K562 (cell line): ENCODE results near the gene E2F3. TPM values are rescaled to one million over a fixed set of nuclear protein-coding genes. Genes with fewer than 3 reads are reported as not detected.

Source experiments
- ATAC-seq: fragments of 200-7000 bp; cut with Tn5 transposase; 3 replicates; pipeline ENCODE4 v1.9.1; 2020; ENCODE audit warnings: moderate library complexity
- BruUV-seq: library from RNA; stranded (reverse); fragments of 400-500 nt; replicated peaks from 2 replicates; lab custom pipeline; 2021; lab: Mats Ljungman, UMichigan
- CTCF ChIA-PET: fragments of 300-600 bp; formaldehyde crosslinking; extraction: SDS; loops from one replicate; lab custom pipeline; 2021; ENCODE audit warnings: low intra/inter-chr PET ratio; lab: Yijun Ruan, JAX
- POLR2A ChIA-PET: fragments of 300-600, 350-650 bp; sonication (Branson Sonifier 250); formaldehyde crosslinking; extraction: SDS; loops from one replicate; lab custom pipeline; 2021; ENCODE audit warnings: antibody characterized with exemption, inconsistent platforms; lab: Yijun Ruan, JAX
- DNase-seq, 4 experiments: peaks; one replicate each; pipeline versions ENCODE4 v3.0.0 to v3.0.0-alpha.2; 2011 to 2018; ENCODE audit warnings: low spot score in 3 of 4, mixed read lengths in 3 of 4; ENCODE audit errors: extremely low read depth in 1 of 4
- FAIRE-seq: peaks from 2 replicates; lab custom pipeline; 2011; peaks lifted over from hg19 to GRCh38; lab: Jason Lieb, UNC
- H2AFZ ChIP-seq: 2 replicates; pipeline ENCODE4 v1.6.0; 2011; ENCODE audit warnings: low read depth, low read length, control low read depth, inconsistent platforms
- H3K27ac ChIP-seq: fragments of 200-600 bp; 3 replicates; pipeline ENCODE4 v1.8.0; 2011; ENCODE audit warnings: low read depth, mild to moderate bottlenecking, control low read depth, inconsistent platforms, low read length, moderate library complexity, mixed read lengths; ENCODE audit errors: extremely low read depth
- H3K27me3 ChIP-seq, 2 experiments: fragments of 300-600 bp in 1 of 2; 2 replicates in 1 of 2; 3 replicates in 1 of 2; pipeline versions ENCODE4 v1.6.0 to v1.8.0; 2011; ENCODE audit warnings: inconsistent platforms in 2 of 2, low read length in 2 of 2, mild to moderate bottlenecking in 1 of 2, mixed read lengths in 1 of 2, moderate library complexity in 1 of 2; ENCODE audit not compliant: control insufficient read depth in 2 of 2, insufficient read depth in 2 of 2
- H3K36me3 ChIP-seq: fragments of 300-600 bp; 3 replicates; pipeline ENCODE4 v1.8.0; 2011; ENCODE audit warnings: mild to moderate bottlenecking, low read length, inconsistent platforms; ENCODE audit not compliant: control insufficient read depth, insufficient read depth
- H3K4me1 ChIP-seq, 2 experiments: fragments of 200-600 bp in 1 of 2; replicated peaks in 1 of 2; 2 replicates in 1 of 2; 3 replicates in 1 of 2; pipeline versions ENCODE4 v1.5.1 to v1.8.0; 2011; ENCODE audit warnings: inconsistent platforms in 2 of 2, low read length in 2 of 2, mild to moderate bottlenecking in 1 of 2, mixed read lengths in 1 of 2, moderate library complexity in 1 of 2; ENCODE audit not compliant: control insufficient read depth in 2 of 2, insufficient read depth in 2 of 2
- H3K4me2 ChIP-seq: 2 replicates; pipeline ENCODE4 v1.6.1; 2011; ENCODE audit warnings: low read length, control low read depth, inconsistent platforms, mixed read lengths; ENCODE audit not compliant: insufficient read depth
- H3K4me3 ChIP-seq: fragments of 200-600 bp; sonication (generic), shearing (Covaris generic); 2 replicates; pipeline ENCODE4 v1.5.1; 2016; ENCODE audit warnings: control low read depth, inconsistent platforms
- H3K79me2 ChIP-seq: fragments of 200-600 bp; 3 replicates; pipeline ENCODE4 v1.8.0; 2011; ENCODE audit warnings: low read length, inconsistent platforms; ENCODE audit not compliant: control insufficient read depth, insufficient read depth
- H3K9ac ChIP-seq, 2 experiments: 2 replicates each; pipeline versions ENCODE4 v1.6.0 to v1.6.1; 2011; ENCODE audit warnings: low read depth in 2 of 2, low read length in 2 of 2, control low read depth in 1 of 2, inconsistent platforms in 1 of 2, mild to moderate bottlenecking in 1 of 2, mixed read lengths in 1 of 2; ENCODE audit not compliant: insufficient read depth in 1 of 2
- H3K9me1 ChIP-seq: one replicate; pipeline ENCODE4 v1.6.0; 2011; ENCODE audit warnings: inconsistent platforms, mild to moderate bottlenecking, low read length, moderate library complexity; ENCODE audit not compliant: control insufficient read depth, insufficient read depth
- H3K9me3 ChIP-seq: replicated peaks from 2 replicates; pipeline ENCODE4 v1.5.1; 2011; ENCODE audit warnings: low read depth, low read length, inconsistent platforms; ENCODE audit not compliant: control insufficient read depth, insufficient read depth
- H4K20me1 ChIP-seq: replicated peaks from 2 replicates; pipeline ENCODE4 v1.6.1; 2011; ENCODE audit warnings: low read length, inconsistent platforms, mixed read lengths; ENCODE audit not compliant: control insufficient read depth, insufficient read depth
- ASH1L ChIP-seq: fragments of 450-650 bp; IDR thresholded peaks from 2 replicates; pipeline ENCODE4 v1.6.1; 2018; ENCODE audit warnings: borderline replicate concordance, mild to moderate bottlenecking, low read depth; ENCODE audit not compliant: partially characterized antibody
- C11orf30 ChIP-seq: fragments of 450-650 bp; IDR thresholded peaks from 2 replicates; pipeline ENCODE4 v1.6.1; 2016; ENCODE audit warnings: low read depth, mild to moderate bottlenecking
- FOXJ2 ChIP-seq: fragments of 200-800 bp; sonication (Bioruptor generic); IDR thresholded peaks from 2 replicates; pipeline ENCODE4 v1.6.1; 2016; ENCODE audit warnings: missing genetic modification characterization, missing compliant biosample characterization
- HNRNPH1 ChIP-seq: fragments of 200-400 bp; formaldehyde crosslinking; optimal IDR thresholded peaks from 2 replicates; pipeline ENCODE3; 2017; ENCODE audit warnings: low read depth, mild to moderate bottlenecking, low read length, moderate library complexity
- HNRNPL ChIP-seq: fragments of 200-400 bp; formaldehyde crosslinking; IDR thresholded peaks from 2 replicates; pipeline ENCODE4 v1.6.1; 2017; ENCODE audit warnings: low read depth, mild to moderate bottlenecking, low read length
- PML ChIP-seq: IDR thresholded peaks from 2 replicates; pipeline ENCODE4 v1.6.1; 2012; ENCODE audit warnings: low read length, inconsistent platforms
- SP2 ChIP-seq: IDR thresholded peaks from 2 replicates; pipeline ENCODE4 v1.6.1; 2011; ENCODE audit warnings: mild to moderate bottlenecking, low read depth, low read length, moderate library complexity; ENCODE audit not compliant: poor library complexity, severe bottlenecking; ENCODE audit errors: extremely low read depth
- STAT5A ChIP-seq: IDR thresholded peaks from 2 replicates; pipeline ENCODE4 v1.6.1; 2012; ENCODE audit warnings: low read length, inconsistent platforms, borderline replicate concordance
- WGBS: fragments of 100-300 bp; shearing (Covaris generic); methylation state at CpG from one replicate; pipeline ENCODE4 v1.1.6; 2016; ENCODE audit warnings: low coverage, mixed read lengths; ENCODE audit not compliant: insufficient coverage; ENCODE audit errors: missing lambda C conversion rate; 5-methylcytosine and 5-hydroxymethylcytosine counted together
- in situ Hi-C: fragments of 300-500 bp; cut with MboI; formaldehyde crosslinking; loops from 4 replicates; pipeline ENCODE4 v1.15.0; 2018; ENCODE audit warnings: inconsistent platforms, mixed read lengths
- intact Hi-C: fragments of 100-400 bp; cut with micrococcal nuclease; formaldehyde crosslinking; loops from 2 replicates; pipeline ENCODE4 v1.14.2; 2022
- polyA plus RNA-seq, 8 experiments: library from polyadenylated mRNA; depleted of rRNA in 4 of 8; stranded (reverse) in 5 of 8; unstranded in 3 of 8; fragments of >200 nt; fragmentation: Nextera tagmentation in 2 of 8; fragmentation: Illumina TruSeq in 1 of 8; extraction: Ambion mirVana in 2 of 8; extraction: Trizol in 1 of 8; gene quantifications; 2 replicates each; pipeline versions ENCODE4 v1.2.1 to v1.2.3, GENCODE V29; 2011 to 2014; ENCODE audit warnings: inconsistent platforms in 1 of 8, missing spikeins in 1 of 8
- total RNA-seq, 7 experiments: library from RNA; depleted of rRNA in 6 of 7; stranded (reverse); fragments of >200 nt in 6 of 7; fragmentation: Illumina TruSeq in 2 of 7; extraction: Trizol in 2 of 7; gene quantifications; 2 replicates each; pipeline versions ENCODE4 v1.2.1 to v1.2.3, GENCODE V29; 2011 to 2021; ENCODE audit warnings: low replicate concordance in 1 of 7

The E2F3 gene
- total and polyA plus RNA-seq, 9 of the 15 experiments (the other 6 are each of a cell fraction or from before 2014, with no cell fraction given): 11.1 to 44.7 (median 27.2) TPM

DNA sequence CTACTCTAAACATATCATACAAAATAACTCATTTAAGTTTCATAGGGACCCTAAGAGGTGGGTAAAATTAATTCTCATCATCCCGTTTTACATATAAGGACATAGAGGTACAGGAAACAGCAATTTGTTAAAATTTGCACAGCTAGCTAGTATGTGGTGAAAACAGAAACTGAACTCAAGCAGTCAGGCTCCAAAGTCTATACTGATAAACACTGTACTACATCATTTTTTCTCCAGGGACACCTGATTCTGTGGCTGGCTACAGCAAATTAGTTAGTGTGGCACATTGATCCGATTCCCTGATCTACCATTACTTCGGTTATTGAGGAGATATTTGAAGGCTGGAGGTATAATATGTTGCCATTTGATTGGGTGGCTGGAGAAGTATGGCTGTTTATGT lies 36.2 kb upstream of the E2F3 start:
- H4K20me1 ChIP-seq: no peaks in the 10 kb centered on the region
- H3K9ac ChIP-seq: no peak overlapping the region
- no peaks in the 10 kb centered on the region for H3K9me3 ChIP-seq
- POLR2A ChIA-PET: interaction anchor here (0.8 to 2.0 kb wide), 3 partner anchors 9 to 15 kb away, joined by 3 to 7 read pairs (median 5); no protein-coding TSS in a partner anchor
- no peaks in the 10 kb centered on the region for H3K79me2 ChIP-seq
- in situ Hi-C loops (no loop called here), intact Hi-C loops (no loop called here)
- H3K4me3 ChIP-seq: no peak overlapping the region
- H2AFZ ChIP-seq: peak overlapping the region; percentile 81; the same call in 1 of the 2 replicates
- H3K4me1 ChIP-seq: peaks cover 6 to 19% of the 10 kb centered on the region in 2 experiments; a peak in 4 of 5 replicates
- BruUV-seq: no TSS peak
- ATAC-seq (no peak), FAIRE-seq (no peak), DNase-seq (no peak)
- H3K9me1 ChIP-seq: no peaks in the 10 kb centered on the region
- no peak overlapping the region for H3K27ac ChIP-seq
- TF ChIP-seq HNRNPL: no peak
- TF ChIP-seq PML: no peak
- TF ChIP-seq HNRNPH1: no peak
- no peak for TF ChIP-seq FOXJ2
- no peak for TF ChIP-seq ASH1L
- TF ChIP-seq SP2: no peak
- TF ChIP-seq STAT5A: no peak
- TF ChIP-seq C11orf30: no peak
- CTCF ChIA-PET: no interaction called here
- H3K36me3 ChIP-seq: no peaks in the 10 kb centered on the region
- H3K27me3 ChIP-seq: no peaks in the 10 kb centered on the region; a peak in 1 of 5 replicates
- H3K4me2 ChIP-seq: no peak overlapping the region
- 36% methylated on average over 3 of the region's 3 CpGs for WGBS
